Measurements from ENCODE around the gene TRIM34. TPM values are rescaled to one million over a fixed set of nuclear protein-coding genes. Genes with fewer than 3 reads are reported as not detected.

The TRIM34 gene
- total and polyA plus RNA-seq, 2 experiments from 2014 or later: 3.9 to 5.1 TPM

DNA sequence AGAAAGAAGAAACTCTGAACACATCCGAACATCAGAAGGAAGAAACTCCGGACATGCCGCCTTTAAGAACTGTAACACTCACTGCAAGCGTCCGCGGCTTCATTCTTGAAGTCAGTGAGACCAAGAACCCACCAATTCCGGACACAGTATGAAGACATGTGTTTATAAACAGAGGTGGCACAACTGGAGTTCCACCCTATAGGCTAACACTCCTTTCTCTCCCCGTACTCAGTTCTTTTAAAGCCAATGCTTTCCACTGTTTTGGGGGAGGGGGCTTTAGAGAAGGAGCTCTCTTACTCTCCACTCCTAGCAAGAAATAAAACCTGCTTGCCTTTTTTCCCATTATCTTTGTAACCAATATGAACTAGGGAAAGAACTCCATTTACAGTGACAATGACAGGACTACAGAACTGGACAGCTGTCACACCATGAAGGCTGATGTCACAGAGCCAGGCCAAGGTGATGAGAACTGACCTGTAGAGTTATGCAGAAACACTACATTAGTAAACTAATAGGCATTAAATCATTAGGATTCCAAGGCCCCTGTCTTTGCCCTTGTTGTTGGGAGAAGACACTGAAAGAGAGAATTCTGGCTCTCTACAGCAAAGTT lies 59.3 kb downstream of the TRIM34 start:
- WGBS, 2 experiments (ENCODE audit: low coverage in 1 of 2, low lambda C conversion rate in 2 of 2, missing lambda C conversion rate in 2 of 2): 65 to 72% methylated on average over 8 of the region's 8 CpGs
- Histone ChIP-seq H3K4me2 (ENCODE audit: unreplicated experiment) (peak overlapping the region; percentile 99), H3K36me3 (ENCODE audit: low read depth) (no peaks in the 10 kb centered on the region), H3K27ac (peak overlapping the region; percentile 99), H3K9ac (peak overlapping the region; percentile 98), H4K20me1 (ENCODE audit: insufficient read depth) (no peaks in the 10 kb centered on the region), H2AFZ (peak overlapping the region; percentile 70), H3K4me1 (ENCODE audit: insufficient read depth) (peaks cover 14% of the 10 kb centered on the region), H3F3A (ENCODE audit: insufficient read depth) (peaks cover 12% of the 10 kb centered on the region), H3K9me2 (ENCODE audit: insufficient read depth) (no peaks in the 10 kb centered on the region), H3K9me3 (ENCODE audit: low read depth) (no peaks in the 10 kb centered on the region), H3K27me3 (replicated peaks; ENCODE audit: insufficient read depth) (no peaks in the 10 kb centered on the region), H3K79me2 (ENCODE audit: insufficient read depth) (peaks cover 37% of the 10 kb centered on the region), H3K4me3 (peak overlapping the region; percentile 79)
- TF ChIP-seq EZH2 (IDR thresholded peaks at IDR 0.05; ENCODE audit: insufficient read depth, poor library complexity, severe bottlenecking) (no peak), EZH2phosphoT487 (IDR thresholded peaks at IDR 0.05; ENCODE audit: insufficient read depth, low read depth) (no peak)
- in situ Hi-C loops (cut with MboI): loop anchor here (25.0 kb wide), 1 partner anchor 653 kb away; no protein-coding TSS in a partner anchor
- peak; percentile 7 for DNase-seq

DNA sequence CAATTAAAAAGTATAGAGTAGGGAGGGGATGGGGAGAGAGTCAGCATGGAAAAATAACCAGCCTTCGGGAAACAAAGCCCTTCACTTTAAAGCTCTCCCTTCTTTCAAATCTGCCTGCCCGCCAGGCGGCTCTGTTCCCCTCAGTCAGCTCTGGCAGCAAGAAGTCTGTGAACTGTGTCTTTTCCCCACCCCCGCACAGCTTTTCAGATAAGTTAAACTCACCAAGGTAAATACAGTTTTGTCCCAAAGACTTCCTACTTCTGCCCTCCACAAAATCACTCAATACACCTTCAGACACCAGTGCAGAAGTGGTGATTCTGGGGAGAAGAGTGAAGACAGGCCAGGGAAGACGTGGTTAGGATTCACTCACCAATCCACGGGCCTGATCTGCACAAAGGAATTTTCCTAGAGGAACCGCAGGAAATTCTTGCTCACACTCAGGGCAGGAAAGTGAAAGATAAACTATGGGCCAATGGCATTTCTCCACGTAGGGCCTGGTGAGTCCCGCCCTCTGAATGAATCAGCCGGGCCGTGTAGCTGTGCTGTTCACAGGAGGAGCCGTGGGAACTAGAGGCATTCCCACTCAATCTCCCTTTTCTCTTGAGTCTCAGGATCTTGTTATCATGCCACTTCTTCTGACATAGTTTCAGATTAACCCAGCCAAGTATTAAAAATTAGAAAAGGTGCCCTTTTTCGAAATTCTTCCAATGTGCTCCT lies 60.0 kb downstream of the TRIM34 start, which contains the start of gene TRIM5:
Gene TRIM5 (minus strand): TSS at position 429 of the 717 bp plus-strand sequence. CDS start 4,897 bp downstream, outside the sequence.
- Histone ChIP-seq H3K9me2 (ENCODE audit: insufficient read depth) (no peaks in the 10 kb centered on the region), H3K27me3 (replicated peaks; ENCODE audit: insufficient read depth) (no peaks in the 10 kb centered on the region), H2AFZ (peak within 1 kb of the TSS; percentile 70), H3K79me2 (ENCODE audit: insufficient read depth) (peaks cover 37% of the 10 kb centered on the region), H3K36me3 (ENCODE audit: low read depth) (no peaks in the 10 kb centered on the region), H3K9ac (peak within 1 kb of the TSS; percentile 98), H3K4me2 (ENCODE audit: unreplicated experiment) (peak within 1 kb of the TSS; percentile 99), H3K4me1 (ENCODE audit: insufficient read depth) (peaks cover 16% of the 10 kb centered on the region), H3K4me3 (peak within 1 kb of the TSS; percentile 79), H3K9me3 (ENCODE audit: low read depth) (no peaks in the 10 kb centered on the region), H3K27ac (peak within 1 kb of the TSS; percentile 99), H3F3A (ENCODE audit: insufficient read depth) (peaks cover 16% of the 10 kb centered on the region), H4K20me1 (ENCODE audit: insufficient read depth) (no peaks in the 10 kb centered on the region)
- peak; percentile 99 for DNase-seq
- 1% methylated on average over 13 of the region's 13 CpGs for WGBS, 2 experiments (ENCODE audit: low coverage in 1 of 2, low lambda C conversion rate in 2 of 2, missing lambda C conversion rate in 2 of 2)
- no peak for TF ChIP-seq EZH2phosphoT487 (IDR thresholded peaks at IDR 0.05; ENCODE audit: insufficient read depth, low read depth)
- no peak for TF ChIP-seq EZH2 (IDR thresholded peaks at IDR 0.05; ENCODE audit: insufficient read depth, poor library complexity, severe bottlenecking)
- in situ Hi-C loops (cut with MboI): loop anchor here (25.0 kb wide), 1 partner anchor 652 kb away; no protein-coding TSS in a partner anchor

DNA sequence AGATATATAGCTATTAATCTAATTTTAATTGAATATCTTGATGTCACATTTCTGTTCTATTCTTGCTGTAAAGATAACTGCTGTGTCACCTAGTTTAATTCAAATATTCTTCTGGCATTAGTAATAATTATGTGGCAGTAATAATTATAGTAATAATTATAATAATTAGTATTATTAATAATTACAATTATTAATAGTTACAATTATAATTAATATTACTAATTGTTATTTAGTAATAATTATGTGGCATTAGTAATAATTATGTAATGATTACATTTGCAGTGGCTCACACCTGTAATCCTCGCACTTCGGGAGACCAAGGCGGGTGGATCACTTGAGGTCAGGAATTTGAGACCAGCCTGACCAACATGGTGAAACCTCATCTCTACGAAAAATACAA lies 61.6 kb downstream of the TRIM34 start:
- no peak overlapping the region for H3K4me3 ChIP-seq
- no peak overlapping the region for H2AFZ ChIP-seq
- H3F3A ChIP-seq (ENCODE audit: insufficient read depth): peaks cover 16% of the 10 kb centered on the region
- peaks cover 21% of the 10 kb centered on the region for H3K4me1 ChIP-seq (ENCODE audit: insufficient read depth)
- no peaks in the 10 kb centered on the region for H3K36me3 ChIP-seq (ENCODE audit: low read depth)
- in situ Hi-C loops (cut with MboI): loop anchor here (25.0 kb wide), 1 partner anchor 651 kb away; no protein-coding TSS in a partner anchor
- H3K9me3 ChIP-seq (ENCODE audit: low read depth): no peaks in the 10 kb centered on the region
- no peaks in the 10 kb centered on the region for H3K9me2 ChIP-seq (ENCODE audit: insufficient read depth)
- 94 to 95% methylated on average over 4 of the region's 4 CpGs for WGBS, 2 experiments (ENCODE audit: low coverage in 1 of 2, low lambda C conversion rate in 2 of 2, missing lambda C conversion rate in 2 of 2)
- H3K27ac ChIP-seq: no peak overlapping the region
- no peaks in the 10 kb centered on the region for H4K20me1 ChIP-seq (ENCODE audit: insufficient read depth)
- no peak overlapping the region for H3K9ac ChIP-seq
- no peak overlapping the region for H3K4me2 ChIP-seq (ENCODE audit: unreplicated experiment)
- TF ChIP-seq EZH2phosphoT487 (IDR thresholded peaks at IDR 0.05; ENCODE audit: insufficient read depth, low read depth) (no peak), EZH2 (IDR thresholded peaks at IDR 0.05; ENCODE audit: insufficient read depth, poor library complexity, severe bottlenecking) (no peak)
- DNase-seq: no peak
- peaks cover 36% of the 10 kb centered on the region for H3K79me2 ChIP-seq (ENCODE audit: insufficient read depth)
- no peaks in the 10 kb centered on the region for H3K27me3 ChIP-seq (replicated peaks; ENCODE audit: insufficient read depth)

DNA sequence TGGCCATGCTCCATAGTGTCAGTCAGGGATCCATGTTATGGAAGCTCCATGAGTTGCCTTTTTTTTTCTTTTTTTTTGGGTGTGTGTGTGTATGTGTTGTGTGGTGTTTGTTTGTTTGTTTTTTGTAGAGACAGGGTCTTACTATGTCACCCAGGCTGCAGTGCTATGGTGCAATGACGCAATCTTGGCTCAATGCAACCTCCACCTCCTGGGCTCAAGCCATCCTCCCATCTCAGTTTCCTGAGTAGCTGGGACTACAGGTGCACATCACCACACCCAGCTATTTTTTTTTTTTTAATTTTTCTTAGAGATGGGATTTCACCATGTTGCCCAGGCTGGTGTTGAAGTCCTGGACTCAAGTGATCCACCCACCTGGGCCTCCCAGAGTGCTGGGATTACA lies 63.7 kb downstream of the TRIM34 start:
- no peaks in the 10 kb centered on the region for H3K9me3 ChIP-seq (ENCODE audit: low read depth)
- H2AFZ ChIP-seq: peak overlapping the region; percentile 72; the same call in 1 of the 2 replicates
- 90 to 100% methylated on average over 1 of the region's 1 CpG for WGBS, 2 experiments (ENCODE audit: low coverage in 1 of 2, low lambda C conversion rate in 2 of 2, missing lambda C conversion rate in 2 of 2)
- H3K4me3 ChIP-seq: no peak overlapping the region
- DNase-seq: no peak
- no peak overlapping the region for H3K9ac ChIP-seq
- peaks cover 16% of the 10 kb centered on the region for H3F3A ChIP-seq (ENCODE audit: insufficient read depth)
- H3K4me1 ChIP-seq (ENCODE audit: insufficient read depth): peaks cover 27% of the 10 kb centered on the region
- no peak for TF ChIP-seq EZH2phosphoT487 (IDR thresholded peaks at IDR 0.05; ENCODE audit: insufficient read depth, low read depth)
- TF ChIP-seq EZH2 (IDR thresholded peaks at IDR 0.05; ENCODE audit: insufficient read depth, poor library complexity, severe bottlenecking): no peak
- peaks cover 31% of the 10 kb centered on the region for H3K79me2 ChIP-seq (ENCODE audit: insufficient read depth)
- no peaks in the 10 kb centered on the region for H4K20me1 ChIP-seq (ENCODE audit: insufficient read depth)
- in situ Hi-C loops (cut with MboI): loop anchor here (25.0 kb wide), 1 partner anchor 649 kb away; no protein-coding TSS in a partner anchor
- H3K4me2 ChIP-seq (ENCODE audit: unreplicated experiment): no peak overlapping the region
- peak overlapping the region; percentile 97 for H3K27ac ChIP-seq
- H3K27me3 ChIP-seq (replicated peaks; ENCODE audit: insufficient read depth): no peaks in the 10 kb centered on the region
- no peaks in the 10 kb centered on the region for H3K9me2 ChIP-seq (ENCODE audit: insufficient read depth)
- H3K36me3 ChIP-seq (ENCODE audit: low read depth): no peaks in the 10 kb centered on the region
